Stimulated activated CD8-positive, alpha-beta memory T cell treated with anti-CD3 and anti-CD28 coated beads, Interleukin-7, amount 100 ng/mL, for 48 hours (primary cell): ENCODE measurements around the gene SHLD3.
"Not testable (repeated sequence)": the region's sequence is repeated elsewhere in the genome, so short reads cannot be mapped to it uniquely, and the experiment has no call there.

Source experiments
- DNase-seq, 2 donors: peaks; one replicate each; pipeline ENCODE4 v3.0.0-alpha.2; 2020; ENCODE audit warnings: low read depth in 1 of 2; ENCODE audit errors: extremely low read depth in 1 of 2

Gene SHLD3

GRCh38 chr5:65624571-65625555, at the start of gene SHLD3, which contains the start of gene TRAPPC13:
Gene SHLD3 (plus strand): TSS chr5:65625027. CDS start chr5:65629588, 4,561 bp downstream.
Gene TRAPPC13 (plus strand): TSS chr5:65625027. CDS start chr5:65625061, 34 bp downstream.
- DNase-seq: peak; percentile 45 to 75

GRCh38 chr5:65577141-65577540, 47.7 kb upstream of the SHLD3 start:
- DNase-seq: no peak

GRCh38 chr5:65588694-65589093, 36.1 kb upstream of the SHLD3 start:
- no peak for DNase-seq

- DNase-seq: not testable (repeated sequence)
These were observed 23.1 kb upstream of the SHLD3 start for GRCh38 chr5:65601761-65602160.

GRCh38 chr5:65611524-65611923, 13.3 kb upstream of the SHLD3 start:
- DNase-seq: no peak

GRCh38 chr5:65612298-65612907, 12.4 kb upstream of the SHLD3 start:
- no peak for DNase-seq

- DNase-seq: no peak
These were observed 4.8 kb upstream of the SHLD3 start for GRCh38 chr5:65620021-65620420.

- not testable (repeated sequence) for DNase-seq
These were observed 2.9 kb upstream of the SHLD3 start for GRCh38 chr5:65621961-65622360.

GRCh38 chr5:65623482-65623881, 1.3 kb upstream of the SHLD3 start:
- no peak for DNase-seq

GRCh38 chr5:65624025-65624570, 729 bp upstream of the SHLD3 start, which contains the start of gene TRIM23:
Gene TRIM23 (minus strand): TSS chr5:65624333. CDS start chr5:65624274, 59 bp downstream.
- DNase-seq: peak; percentile 77 to 88

GRCh38 chr5:65625743-65626142, 916 bp downstream of the SHLD3 start:
- no peak for DNase-seq

- DNase-seq: no peak
These were observed 6.2 kb downstream of the SHLD3 start for GRCh38 chr5:65630981-65631380.

- DNase-seq: no peak
These were observed 15.4 kb downstream of the SHLD3 start for GRCh38 chr5:65640240-65640639.

- no peak for DNase-seq
These were observed 22.1 kb downstream of the SHLD3 start for GRCh38 chr5:65646938-65647337.

- no peak for DNase-seq
These were observed 23.1 kb downstream of the SHLD3 start for GRCh38 chr5:65647941-65648340.

GRCh38 chr5:65651144-65651543, 26.3 kb downstream of the SHLD3 start:
- no peak for DNase-seq

GRCh38 chr5:65654713-65655112, 29.9 kb downstream of the SHLD3 start:
- no peak for DNase-seq

GRCh38 chr5:65663804-65664521, 39.1 kb downstream of the SHLD3 start:
- no peak for DNase-seq

- DNase-seq: no peak
These were observed 43.9 kb downstream of the SHLD3 start for GRCh38 chr5:65668696-65669095.

- no peak for DNase-seq
These were observed 48.0 kb downstream of the SHLD3 start for GRCh38 chr5:65672796-65673195.

- DNase-seq: no peak
These were observed 49.9 kb downstream of the SHLD3 start for GRCh38 chr5:65674749-65675148.
